Fibroblast of lung (primary cell): Measurements from ENCODE around the gene QSOX2. TPM values are rescaled to one million over a fixed set of nuclear protein-coding genes. Genes with fewer than 3 reads are reported as not detected.

Source experiments
- DNase-seq, 2 donors: peaks; one replicate each; pipeline versions ENCODE4 v3.0.0 to v3.0.0-alpha.2; 2010; ENCODE audit warnings: low read depth in 2 of 2
- H2AFZ ChIP-seq: 2 replicates; pipeline ENCODE4 v1.5.1; 2012; ENCODE audit warnings: low read length, control low read depth, inconsistent platforms
- H3K27ac ChIP-seq: 2 replicates; pipeline ENCODE4 v1.5.1; 2011; ENCODE audit warnings: low read length, control low read depth; ENCODE audit not compliant: insufficient read depth
- H3K27me3 ChIP-seq: 2 replicates; pipeline ENCODE4 v1.5.1; 2011; ENCODE audit warnings: mild to moderate bottlenecking, low read length; ENCODE audit not compliant: control insufficient read depth, insufficient read depth
- H3K36me3 ChIP-seq: 2 replicates; pipeline ENCODE4 v1.5.1; 2011; ENCODE audit warnings: low read length; ENCODE audit not compliant: control insufficient read depth, insufficient read depth
- H3K4me1 ChIP-seq: 2 replicates; pipeline ENCODE4 v1.5.1; 2011; ENCODE audit warnings: low read length; ENCODE audit not compliant: control insufficient read depth, insufficient read depth; ENCODE audit errors: extremely low read depth
- H3K4me2 ChIP-seq: 2 replicates; pipeline ENCODE4 v1.5.1; 2011; ENCODE audit warnings: low read length, control low read depth; ENCODE audit not compliant: insufficient read depth; ENCODE audit errors: extremely low read depth
- H3K4me3 ChIP-seq, 4 experiments: fragments of 200-600 bp in 1 of 4; sonication (generic) in 1 of 4; replicated peaks in 1 of 4; 2 replicates each; pipeline ENCODE4 v1.5.1; 2011 to 2016; ENCODE audit warnings: low read length in 4 of 4, low read depth in 3 of 4, mild to moderate bottlenecking in 3 of 4, control low read depth in 2 of 4, inconsistent platforms in 1 of 4, mixed read lengths in 1 of 4; ENCODE audit not compliant: insufficient read depth in 1 of 4; ENCODE audit errors: control extremely low read depth in 1 of 4
- H3K79me2 ChIP-seq: 2 replicates; pipeline ENCODE4 v1.5.1; 2012; ENCODE audit warnings: mild to moderate bottlenecking, low read length, inconsistent platforms; ENCODE audit not compliant: control insufficient read depth, insufficient read depth
- H3K9ac ChIP-seq: 2 replicates; pipeline ENCODE4 v1.5.1; 2011; ENCODE audit warnings: mild to moderate bottlenecking, low read length, control low read depth; ENCODE audit not compliant: insufficient read depth
- H3K9me3 ChIP-seq: 2 replicates; pipeline ENCODE4 v1.5.1; 2012; ENCODE audit warnings: low read depth, low read length; ENCODE audit not compliant: control insufficient read depth, insufficient read depth
- H4K20me1 ChIP-seq: 2 replicates; pipeline ENCODE4 v1.5.1; 2011; ENCODE audit warnings: low read length; ENCODE audit not compliant: control insufficient read depth, insufficient read depth; ENCODE audit errors: extremely low read depth
- CTCF ChIP-seq, 2 donors: IDR thresholded peaks in 1 of 2; conservative IDR thresholded peaks in 1 of 2; 1 replicate in 1 of 2; 2 replicates in 1 of 2; pipeline ENCODE4 v1.5.1; 2011 to 2012; ENCODE audit warnings: low read length in 2 of 2, control low read depth in 1 of 2, inconsistent platforms in 1 of 2, low read depth in 1 of 2, mild to moderate bottlenecking in 1 of 2
- EZH2 ChIP-seq: IDR thresholded peaks from 2 replicates; pipeline ENCODE4 v1.5.1; 2012; ENCODE audit warnings: low read length, control low read depth, mild to moderate bottlenecking; ENCODE audit errors: missing control alignments
- polyA plus RNA-seq, 2 donors: library from polyadenylated mRNA; depleted of rRNA in 1 of 2; stranded (reverse) in 1 of 2; unstranded in 1 of 2; fragments of >200 nt; gene quantifications; 2 replicates each; pipeline ENCODE4 v1.2.1, GENCODE V29; 2011 to 2012; ENCODE audit warnings: missing spikeins in 1 of 2
- total RNA-seq: library from RNA; depleted of rRNA; stranded (reverse); fragments of >200 nt; gene quantifications from 2 replicates; pipeline ENCODE4 v1.2.1, GENCODE V29; 2014

Gene QSOX2
- total and polyA plus RNA-seq, 2 donors (not counting 1 experiment from before 2014, with no cell fraction given): 7.8 to 13.2 TPM

GRCh38 chr9:136186386-136186785 is 59.2 kb downstream of the QSOX2 start:
- H3K27me3 ChIP-seq: peaks cover 16% of the 10 kb centered on the region

DNA sequence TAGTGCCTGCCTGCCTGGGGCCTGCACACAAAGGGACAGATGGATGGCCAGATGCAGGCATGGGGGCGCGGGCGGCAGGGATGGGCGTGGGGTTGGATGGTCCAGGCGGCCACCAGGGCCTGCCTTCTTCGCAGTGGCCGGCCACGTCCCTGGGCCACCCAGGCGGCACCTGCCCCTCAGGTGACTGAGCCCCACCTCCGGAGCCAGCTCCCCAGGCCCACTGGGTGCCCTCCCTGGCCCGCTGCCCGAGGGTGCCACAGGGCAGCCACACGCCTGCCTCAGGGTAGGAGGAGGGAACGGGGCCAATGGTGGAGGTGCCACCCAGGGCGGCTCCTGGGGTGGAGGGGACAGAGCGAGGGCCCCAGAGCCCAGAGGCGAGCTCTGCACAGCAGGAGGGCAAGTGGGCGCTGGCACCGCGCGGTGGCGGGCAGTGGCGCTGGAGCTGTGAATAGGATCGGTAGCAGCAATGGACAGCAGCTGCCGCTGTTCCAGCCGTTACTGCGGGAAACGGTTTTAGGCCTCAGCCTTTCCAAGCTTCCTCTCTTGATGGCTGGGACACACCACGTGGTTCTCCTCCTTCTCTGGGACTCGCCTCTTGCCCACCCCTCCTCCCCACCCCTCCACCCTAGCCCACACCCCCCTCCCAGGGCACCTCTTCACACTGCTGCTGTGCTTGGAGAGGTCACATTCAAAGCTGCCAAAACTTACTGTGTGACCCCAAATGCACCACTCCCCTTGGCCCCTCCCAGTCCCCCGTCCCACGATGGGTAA is 59.8 kb downstream of the QSOX2 start:
- no peaks in the 10 kb centered on the region for H3K36me3 ChIP-seq
- H3K4me3 ChIP-seq: no peak overlapping the region
- H3K9ac ChIP-seq: no peak overlapping the region
- H3K27me3 ChIP-seq: peaks cover 10% of the 10 kb centered on the region
- H3K4me2 ChIP-seq: no peak overlapping the region
- DNase-seq: no peak
- no peak for TF ChIP-seq EZH2
- TF ChIP-seq CTCF (conservative IDR thresholded peaks at IDR 0.05 in 1 of 2, IDR thresholded peaks at IDR 0.05 in 1 of 2; ENCODE audit: low read depth in 1 of 2, low read length in 2 of 2): no peak
- H3K27ac ChIP-seq: no peak overlapping the region
- H3K4me1 ChIP-seq: no peaks in the 10 kb centered on the region
- H2AFZ ChIP-seq: no peak overlapping the region
- H4K20me1 ChIP-seq: no peaks in the 10 kb centered on the region
- no peaks in the 10 kb centered on the region for H3K9me3 ChIP-seq
- H3K79me2 ChIP-seq: no peaks in the 10 kb centered on the region

More at GRCh38 chr9:136186386-136186785, 59.2 kb downstream of the QSOX2 start:
- H3K9ac ChIP-seq: no peak overlapping the region
- no peak overlapping the region for H3K4me3 ChIP-seq
- H2AFZ ChIP-seq: no peak overlapping the region
- H3K79me2 ChIP-seq: no peaks in the 10 kb centered on the region
- H3K27ac ChIP-seq: no peak overlapping the region
- H3K4me2 ChIP-seq: no peak overlapping the region
- no peak for DNase-seq
- H3K9me3 ChIP-seq: no peaks in the 10 kb centered on the region
- H3K36me3 ChIP-seq: no peaks in the 10 kb centered on the region
- TF ChIP-seq EZH2: no peak
- TF ChIP-seq CTCF (conservative IDR thresholded peaks at IDR 0.05 in 1 of 2, IDR thresholded peaks at IDR 0.05 in 1 of 2; ENCODE audit: low read depth in 1 of 2, low read length in 2 of 2): no peak
- H3K4me1 ChIP-seq: no peaks in the 10 kb centered on the region
- no peaks in the 10 kb centered on the region for H4K20me1 ChIP-seq

DNA sequence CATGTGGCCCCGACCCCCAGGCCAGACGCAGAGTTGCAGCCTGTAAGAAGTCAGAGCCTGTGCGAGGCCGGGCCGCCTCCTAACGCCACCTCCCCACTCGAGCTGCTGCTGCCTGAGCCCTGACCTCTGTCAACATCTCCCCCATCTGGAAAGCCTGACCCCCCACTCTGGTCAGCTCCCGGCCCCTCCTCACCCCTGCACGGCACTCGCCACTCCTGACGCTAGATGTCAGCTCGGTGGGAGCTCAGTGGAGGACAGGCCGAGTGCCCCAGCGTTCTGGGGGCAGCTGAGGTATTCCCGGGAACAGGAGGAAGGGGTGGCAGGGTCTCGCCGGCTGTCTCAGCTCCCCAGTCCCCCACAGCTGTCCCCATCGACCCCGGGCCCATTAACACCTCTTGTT is 60.5 kb downstream of the QSOX2 start:
- Histone ChIP-seq H3K79me2 (no peaks in the 10 kb centered on the region), H3K9ac (no peak overlapping the region), H3K9me3 (no peaks in the 10 kb centered on the region), H3K27me3 (peaks cover 7% of the 10 kb centered on the region), H4K20me1 (no peaks in the 10 kb centered on the region), H3K4me1 (no peaks in the 10 kb centered on the region), H3K4me3 (no peak overlapping the region), H3K4me2 (no peak overlapping the region), H2AFZ (no peak overlapping the region), H3K27ac (no peak overlapping the region), H3K36me3 (no peaks in the 10 kb centered on the region)
- DNase-seq: no peak
- TF ChIP-seq CTCF (conservative IDR thresholded peaks at IDR 0.05 in 1 of 2, IDR thresholded peaks at IDR 0.05 in 1 of 2; ENCODE audit: low read depth in 1 of 2, low read length in 2 of 2) (no peak), EZH2 (no peak)
